Thyroid gland (tissue), 4 donors: ENCODE data around the gene GPBP1L1.

Experiments used
- CTCF ChIP-seq, 6 experiments: fragments of 200-600 bp in 3 of 6; fragments of 450-650 bp in 3 of 6; sonication (generic) in 3 of 6; IDR thresholded peaks; one replicate each; pipeline ENCODE4 v1.5.1; 2016 to 2019; ENCODE audit warnings: antibody characterized with exemption in 6 of 6, mild to moderate bottlenecking in 2 of 6, inconsistent platforms in 1 of 6, moderate library complexity in 1 of 6
- POLR2A ChIP-seq, 2 donors: fragments of 450-650 bp; IDR thresholded peaks; one replicate each; pipeline ENCODE4 v1.6.1; 2017; ENCODE audit warnings: antibody characterized with exemption in 2 of 2, mild to moderate bottlenecking in 2 of 2, moderate library complexity in 1 of 2

- no peak for TF ChIP-seq CTCF (IDR thresholded peaks at IDR 0.05)
- no peak for TF ChIP-seq POLR2A (IDR thresholded peaks at IDR 0.05)
These were observed 65.5 kb downstream of the GPBP1L1 start for GRCh38 chr1:45620588-45621500.
